GM19351 (cell line): ENCODE results near the gene SPNS2.

Source experiments
- ATAC-seq: cut with Tn5 transposase; IDR thresholded peaks from one replicate; pipeline ENCODE4 v1.9.1; 2021; ENCODE audit warnings: mild to moderate bottlenecking, moderate library complexity; ENCODE audit not compliant: unreplicated experiment

The SPNS2 gene

GRCh38 chr17:4502466-4503154 is 3.9 kb downstream of the SPNS2 start:
- ATAC-seq = no peak

DNA sequence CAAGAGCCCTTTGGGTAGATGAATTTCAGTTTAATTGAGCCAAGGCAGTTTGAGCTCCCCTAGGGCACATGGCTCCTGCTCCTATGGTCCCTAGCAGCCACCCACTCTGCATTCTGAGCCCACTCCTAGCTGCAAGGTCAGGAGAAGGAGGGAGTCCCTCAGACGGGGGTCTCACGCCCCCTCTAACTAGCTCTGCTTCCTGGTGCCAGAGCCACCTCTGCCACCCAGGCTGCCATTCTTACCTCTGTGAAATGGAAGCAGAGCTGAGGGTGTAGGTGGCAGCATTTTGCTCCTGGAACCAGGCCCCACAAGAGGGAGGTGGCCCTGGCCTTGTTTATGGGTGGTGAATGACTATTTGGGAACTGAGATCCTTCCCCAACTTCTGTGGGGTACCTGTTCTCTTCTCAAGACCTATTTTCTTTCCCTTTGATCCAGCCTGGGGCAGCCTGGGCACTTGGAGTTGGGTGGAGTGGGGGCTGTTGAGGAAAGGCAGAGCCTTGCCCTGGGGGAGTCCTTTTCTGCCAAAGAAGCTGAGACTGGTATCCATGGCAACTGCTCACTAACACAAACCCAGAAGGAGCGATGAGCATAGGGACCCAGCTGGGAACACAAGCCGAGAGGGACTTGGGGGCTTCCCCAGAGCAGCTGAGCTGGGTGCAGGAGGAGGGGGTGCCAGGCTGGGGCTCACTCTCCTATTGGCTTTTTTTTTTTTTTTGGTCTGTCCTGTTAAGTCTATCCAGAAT is 4.8 kb downstream of the SPNS2 start:
- no peak for ATAC-seq

DNA sequence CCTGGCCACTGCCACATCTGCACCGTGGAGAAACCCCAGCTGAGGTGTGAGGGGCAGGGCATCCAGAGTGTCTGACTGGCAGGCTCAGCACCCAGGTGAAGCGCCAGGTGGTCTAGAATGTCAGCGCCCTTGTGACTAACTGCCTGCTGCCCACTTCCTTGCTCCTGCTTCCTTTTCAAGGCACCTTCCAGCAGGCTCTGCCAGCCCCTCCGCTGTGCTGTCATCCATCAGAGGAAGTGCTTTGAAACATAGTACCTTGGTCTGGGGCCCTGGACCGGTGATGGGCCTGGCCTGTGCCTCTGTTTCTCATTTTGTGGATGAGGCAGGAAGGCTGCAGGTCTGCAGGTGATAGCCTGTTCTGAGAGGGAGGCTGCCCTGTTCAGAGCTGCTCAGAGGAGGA is 5.5 kb downstream of the SPNS2 start:
- ATAC-seq = no peak

DNA sequence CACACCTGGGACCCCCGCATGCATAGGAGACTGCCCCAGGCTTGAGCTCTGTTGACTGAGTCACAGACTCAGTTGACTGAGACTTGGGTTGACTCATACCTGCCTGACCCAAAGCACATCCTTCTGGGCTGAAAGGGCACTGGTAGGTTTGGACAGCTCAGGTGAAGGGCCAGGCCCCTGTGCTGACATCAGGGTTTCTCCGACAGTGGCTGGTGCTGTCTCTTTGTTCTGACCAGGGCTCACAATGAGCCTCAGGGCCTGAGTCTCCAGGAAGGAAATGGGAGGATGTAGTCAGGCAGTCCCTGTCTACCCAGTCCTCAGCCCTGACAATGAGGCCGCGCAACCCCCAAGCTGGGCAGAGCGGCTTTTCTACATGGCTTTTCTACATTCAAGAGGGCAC is 6.5 kb downstream of the SPNS2 start:
- no peak for ATAC-seq

- no peak for ATAC-seq
These were observed 7.6 kb downstream of the SPNS2 start for GRCh38 chr17:4506175-4506813.

DNA sequence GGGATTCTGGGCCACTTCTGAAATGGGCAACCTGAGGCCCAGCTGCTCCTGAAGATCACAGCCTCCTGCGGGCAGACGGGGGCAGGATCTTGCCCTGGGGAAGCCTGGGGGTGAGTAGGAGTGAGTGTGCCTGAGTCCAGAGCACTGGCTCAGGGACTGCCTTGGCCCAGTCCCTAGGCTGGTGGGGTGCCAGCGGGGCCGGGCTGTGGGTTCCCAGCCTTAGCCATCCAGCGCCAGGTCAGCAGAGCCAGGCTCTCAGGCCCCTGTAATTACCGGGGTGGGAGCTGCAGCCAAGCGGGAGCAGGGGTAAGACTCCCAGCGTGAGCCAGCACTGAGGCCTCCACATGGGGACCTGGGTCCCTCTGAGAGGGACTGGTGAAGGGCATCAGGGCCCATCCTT is 8.2 kb downstream of the SPNS2 start:
- no peak for ATAC-seq

- ATAC-seq = no peak
These were observed 8.9 kb downstream of the SPNS2 start for GRCh38 chr17:4507361-4508111.

- no peak for ATAC-seq
These were observed 9.5 kb downstream of the SPNS2 start for GRCh38 chr17:4508207-4508606.

DNA sequence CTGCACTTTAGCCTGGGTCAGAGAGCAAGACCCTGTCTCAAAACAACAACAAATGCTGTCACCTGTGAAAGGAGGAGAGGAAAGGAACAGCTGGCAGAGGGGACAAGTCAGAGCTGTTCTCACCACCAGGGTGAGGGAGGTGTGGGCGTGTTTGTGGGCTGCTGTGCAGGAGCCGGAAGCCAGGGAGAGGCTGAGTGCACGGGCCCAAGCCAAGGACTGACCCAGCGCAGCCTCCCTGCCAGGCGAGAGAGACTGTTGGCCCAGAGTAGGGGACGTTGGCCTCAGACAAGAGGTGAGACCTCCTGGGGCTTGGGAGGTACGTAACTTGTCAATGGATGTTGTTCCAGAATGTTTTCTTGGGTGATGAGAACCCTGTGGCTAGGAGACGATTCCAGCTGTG is 10.7 kb downstream of the SPNS2 start:
- ATAC-seq = no peak

DNA sequence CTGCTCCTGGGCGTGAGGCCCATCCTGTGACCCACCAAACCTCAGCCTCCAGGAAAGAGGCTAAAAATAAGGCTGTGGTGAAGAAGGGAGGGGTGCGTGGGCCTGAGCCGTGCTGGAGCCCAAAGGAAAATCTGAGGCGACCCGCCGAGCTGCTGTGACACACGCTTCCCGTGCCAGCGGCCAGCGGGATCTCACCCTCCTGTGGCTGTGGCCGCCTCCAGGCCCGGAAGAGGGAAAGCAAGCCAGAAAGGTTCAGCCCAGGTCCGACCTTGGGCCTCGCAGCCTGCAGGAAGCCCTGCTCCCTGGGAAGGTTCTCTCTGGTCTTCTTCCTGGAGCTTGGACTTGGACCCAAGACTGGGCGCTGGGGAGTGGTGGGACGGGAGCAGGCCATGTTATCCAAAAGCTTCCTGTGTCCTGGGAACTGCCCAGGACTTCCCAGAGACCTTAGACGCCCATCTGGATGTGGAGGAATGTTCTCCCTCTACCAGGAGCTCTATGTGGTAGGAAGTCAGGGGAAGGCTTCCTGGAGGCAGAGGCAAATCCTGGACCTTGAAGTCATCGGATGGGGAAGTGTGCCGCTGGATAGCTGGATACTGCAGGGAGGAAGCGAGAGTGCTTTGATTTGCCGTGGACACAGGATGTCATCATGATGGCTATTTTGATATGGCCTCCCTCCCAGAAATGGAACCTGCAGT is 11.4 kb downstream of the SPNS2 start:
- ATAC-seq = no peak

DNA sequence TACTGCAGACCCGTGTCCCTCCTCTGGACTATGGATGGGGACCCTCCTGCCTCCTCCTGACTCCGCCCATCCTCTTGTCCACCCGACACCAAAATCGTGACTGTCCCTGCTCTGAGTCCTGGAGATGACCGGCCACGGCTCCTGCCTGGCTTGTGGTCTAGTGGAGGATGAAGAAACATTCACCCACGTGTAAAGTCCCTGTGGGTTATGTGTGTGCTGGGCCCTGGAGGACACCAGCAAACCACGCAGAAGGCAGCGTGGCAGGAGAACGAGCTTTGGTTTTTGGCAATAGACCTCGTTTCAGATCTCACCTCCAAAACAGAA is 11.9 kb downstream of the SPNS2 start:
- ATAC-seq = no peak

DNA sequence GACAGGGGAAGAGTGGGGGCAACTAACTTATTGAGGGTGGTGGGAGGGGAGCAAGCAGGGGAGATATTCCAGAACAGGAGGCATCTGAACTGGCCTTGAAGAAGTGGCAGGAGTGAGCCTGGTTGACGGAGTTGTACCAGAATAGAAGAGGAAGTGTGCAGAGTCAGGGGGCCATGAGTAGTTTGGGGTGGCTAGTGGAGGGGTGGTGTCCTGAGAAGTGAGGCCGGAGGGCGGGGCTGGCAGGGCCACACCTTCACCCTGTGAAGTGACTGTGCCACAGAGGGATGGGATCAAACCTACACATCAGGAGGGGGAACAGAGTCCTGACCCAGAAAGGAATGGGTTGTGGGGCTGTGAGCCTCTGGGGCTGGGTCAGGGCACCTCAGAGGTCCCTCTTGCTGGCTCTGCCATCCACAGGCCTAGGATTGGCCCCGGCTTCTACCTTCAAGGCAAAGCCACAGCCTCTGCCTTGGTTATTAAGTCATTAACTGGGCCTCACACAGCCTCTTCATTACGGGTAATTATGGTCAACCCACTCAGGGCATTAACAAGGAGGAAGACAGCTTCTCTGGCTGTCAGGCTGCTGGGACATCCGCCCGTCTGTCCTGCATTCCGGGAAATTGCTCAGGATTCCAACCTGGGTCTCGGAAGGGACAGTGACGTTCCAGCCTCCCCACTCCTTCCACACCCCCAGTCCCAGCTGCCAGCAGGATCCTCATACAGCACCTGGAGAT is 12.7 kb downstream of the SPNS2 start:
- ATAC-seq = no peak

GRCh38 chr17:4512156-4513112 is 13.8 kb downstream of the SPNS2 start:
- no peak for ATAC-seq

DNA sequence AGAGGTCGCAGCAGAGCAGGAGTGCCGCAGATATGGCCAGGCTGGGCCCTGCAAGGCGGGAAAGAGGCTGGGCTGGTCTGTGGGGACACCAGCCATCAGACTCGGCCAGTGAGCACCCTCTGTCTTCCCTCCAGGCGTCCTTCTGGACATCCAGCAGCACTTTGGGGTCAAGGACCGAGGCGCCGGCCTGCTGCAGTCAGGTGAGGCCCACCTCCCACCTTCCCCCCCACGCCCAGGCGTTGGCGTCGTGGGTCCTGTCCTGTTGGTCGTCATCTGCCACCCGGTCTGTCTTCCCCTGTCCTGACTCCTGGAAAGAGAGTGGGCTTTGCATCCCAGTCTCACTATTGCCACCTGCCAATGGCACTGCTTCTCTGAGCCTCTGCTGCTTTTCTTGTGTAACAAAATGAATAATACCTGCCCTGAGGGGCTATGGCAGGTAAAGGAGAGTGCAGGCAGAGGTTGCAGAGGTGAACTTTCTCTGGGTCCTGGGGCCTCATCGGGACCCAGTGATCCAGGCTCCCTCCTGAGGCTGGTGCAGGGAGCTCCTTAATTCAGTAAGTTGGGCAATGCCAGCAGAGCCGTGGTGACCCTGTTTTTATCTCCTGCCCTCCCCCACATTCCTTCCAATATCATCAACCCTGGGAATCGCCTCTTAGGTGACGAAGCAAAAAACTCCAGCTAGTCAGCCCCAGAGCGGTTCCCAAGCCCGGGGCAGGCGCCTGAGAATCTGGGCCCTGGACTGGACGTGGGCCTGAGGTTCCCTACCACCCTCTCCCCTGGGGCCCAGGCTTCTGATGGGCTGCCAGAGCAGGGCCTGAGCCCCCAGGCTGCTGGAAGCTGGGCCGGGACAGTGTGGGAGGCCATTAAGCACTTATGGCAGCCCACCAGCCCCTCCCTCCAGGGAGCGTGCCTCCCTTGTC is 14.7 kb downstream of the SPNS2 start:
- ATAC-seq = no peak

DNA sequence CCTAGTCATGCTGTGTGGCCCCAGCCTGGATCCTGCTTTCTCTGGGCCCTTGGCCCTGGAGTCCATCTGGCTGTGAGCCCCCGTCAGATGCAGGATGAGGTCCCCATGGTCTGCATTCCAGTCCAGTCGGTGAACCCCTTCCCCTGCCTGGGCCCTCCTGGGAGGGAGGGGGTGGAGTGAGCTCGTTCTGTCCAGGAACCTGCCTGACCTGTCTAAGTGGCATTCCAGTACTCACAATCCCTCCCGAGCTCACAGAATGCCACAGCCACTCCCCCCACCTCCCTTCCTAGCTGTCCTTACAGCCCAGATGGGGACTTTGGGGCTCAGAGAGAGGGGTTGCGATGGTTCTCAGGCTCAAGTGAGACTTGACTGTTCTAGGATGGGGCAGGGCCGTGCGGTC is 15.5 kb downstream of the SPNS2 start:
- ATAC-seq = no peak

DNA sequence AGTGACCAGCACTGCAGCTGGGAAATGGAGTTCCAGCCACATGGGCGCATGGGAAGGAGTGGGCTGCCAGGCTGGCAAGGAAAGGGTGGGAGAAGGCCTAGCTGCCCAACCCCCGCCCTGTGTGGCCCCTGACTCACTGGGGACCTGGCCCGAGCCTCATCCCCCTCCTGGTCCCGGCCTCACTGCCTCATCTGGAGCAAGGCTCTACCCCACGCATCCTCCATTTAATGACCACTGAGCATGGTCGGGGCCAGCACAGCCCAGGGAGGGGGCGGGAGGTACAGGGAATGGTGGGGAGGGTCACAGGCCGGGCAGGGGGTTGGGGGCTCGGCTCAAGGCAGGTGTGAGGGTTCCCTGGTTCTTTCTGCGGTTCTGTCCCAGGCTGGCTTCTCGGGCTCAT is 16.1 kb downstream of the SPNS2 start:
- ATAC-seq = no peak

DNA sequence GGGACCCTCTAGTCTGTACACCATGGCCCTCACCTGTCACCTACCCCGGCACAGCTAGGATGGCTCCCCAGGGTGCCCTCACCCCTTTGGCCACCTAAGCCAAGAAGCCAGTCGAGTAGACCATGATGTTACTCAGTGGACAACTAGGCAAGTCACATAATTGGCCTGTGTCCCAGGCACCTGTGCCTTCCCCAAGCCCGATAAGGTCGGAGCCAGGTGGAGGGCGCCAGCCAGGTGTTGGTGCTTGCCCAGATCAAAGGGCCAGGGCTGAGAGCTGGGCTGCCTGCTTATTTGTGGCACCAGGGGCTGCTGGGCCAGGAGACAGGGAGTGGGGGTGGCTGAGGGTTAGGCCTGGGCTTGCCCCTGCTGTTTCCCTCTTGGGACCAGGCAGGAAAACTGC is 16.8 kb downstream of the SPNS2 start:
- ATAC-seq = no peak

DNA sequence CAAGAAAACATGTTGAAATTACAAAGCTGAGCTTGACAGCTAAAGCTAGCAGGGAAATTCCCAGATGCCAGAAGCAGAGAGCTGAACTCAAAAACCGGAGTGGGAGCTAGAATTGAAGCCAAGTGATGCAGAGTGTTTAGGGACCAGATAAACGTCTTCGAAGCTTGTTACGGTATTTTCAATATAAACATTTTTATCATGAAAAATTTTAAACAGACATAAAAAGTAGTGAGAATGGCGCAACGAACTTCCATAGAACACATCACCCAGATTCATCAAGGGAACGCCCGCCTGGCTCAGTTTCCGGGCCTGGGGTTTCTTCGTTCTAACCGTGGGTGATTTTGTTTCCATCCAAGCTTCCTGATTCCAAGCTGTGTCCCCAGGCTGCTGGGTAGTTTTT is 18.1 kb downstream of the SPNS2 start:
- ATAC-seq = no peak
